Activated CD8-positive, alpha-beta memory T cell treated with anti-CD3 and anti-CD28 coated beads, Interleukin-2, amount 50 U/mL, for 4 hours (primary cell): ENCODE measurements around the gene POP5.
A peak's percentile ranks its signal among the peaks of the same experiment; 100 is the strongest.
"Not testable (repeated sequence)": the region's sequence is repeated elsewhere in the genome, so short reads cannot be mapped to it uniquely, and the experiment has no call there.

Experiments
- DNase-seq: peaks from one replicate; pipeline ENCODE4 v3.0.0-alpha.2; 2020

POP5 gene

GRCh38 chr12:120580787-120581723, at the start of gene POP5:
TSS of gene POP5 (minus strand) at chr12:120581402. CDS start at chr12:120581362, 40 bp downstream.
- DNase-seq, result peak; percentile 89

GRCh38 chr12:120630104-120630892, 49.1 kb upstream of the POP5 start:
- no peak for DNase-seq

- no peak for DNase-seq
These were observed 47.7 kb upstream of the POP5 start for GRCh38 chr12:120628919-120629318.

- peak; percentile 23 for DNase-seq
These were observed 44.6 kb upstream of the POP5 start for GRCh38 chr12:120625557-120626419.

- DNase-seq, result no peak
These were observed 39.4 kb upstream of the POP5 start for GRCh38 chr12:120620624-120621023.

GRCh38 chr12:120618954-120619615, 37.9 kb upstream of the POP5 start:
- no peak for DNase-seq

- DNase-seq, result not testable (repeated sequence)
These were observed 36.6 kb upstream of the POP5 start for GRCh38 chr12:120617767-120618166.

GRCh38 chr12:120617193-120617592, 36.0 kb upstream of the POP5 start:
- DNase-seq, result not testable (repeated sequence)

- DNase-seq, result no peak
These were observed 33.6 kb upstream of the POP5 start for GRCh38 chr12:120614848-120615247.

GRCh38 chr12:120611534-120611933, 30.3 kb upstream of the POP5 start:
- DNase-seq, result not testable (repeated sequence)

GRCh38 chr12:120610560-120610959, 29.4 kb upstream of the POP5 start:
- no peak for DNase-seq

GRCh38 chr12:120602416-120602815, 21.2 kb upstream of the POP5 start:
- not testable (repeated sequence) for DNase-seq

- DNase-seq, result no peak
These were observed 18.7 kb upstream of the POP5 start for GRCh38 chr12:120599672-120600552.

GRCh38 chr12:120598674-120599463, 17.7 kb upstream of the POP5 start:
- DNase-seq, result no peak

GRCh38 chr12:120597861-120598260, 16.7 kb upstream of the POP5 start:
- no peak for DNase-seq

- no peak for DNase-seq
These were observed 15.7 kb upstream of the POP5 start for GRCh38 chr12:120596901-120597300.

- no peak for DNase-seq
These were observed 11.2 kb upstream of the POP5 start for GRCh38 chr12:120592121-120593049.

- DNase-seq, result no peak
These were observed 9.7 kb upstream of the POP5 start for GRCh38 chr12:120590741-120591407.
